Activated naive CD4-positive, alpha-beta T cell treated with anti-CD3 and anti-CD28 coated beads, Interleukin-2, amount 10 ng/mL, durations not matched to agents 7 days and 5 days (primary cell): Measurements from ENCODE around the gene TNFRSF8.

Experiments
- CTCF ChIA-PET: fragments of 350-600 bp; sonication (Branson Sonifier 250); formaldehyde crosslinking; loops from one replicate; lab custom pipeline; 2021; ENCODE audit warnings: antibody characterized with exemption; lab: Charles Lee
- DNase-seq: peaks from one replicate; pipeline ENCODE4 v3.0.0-alpha.2; 2020
- H3K27ac Mint-ChIP-seq: one replicate; pipeline ENCODE4 v1.8.0; 2021; ENCODE audit warnings: mild to moderate bottlenecking, moderate library complexity, mixed read lengths
- H3K27me3 Mint-ChIP-seq: one replicate; pipeline ENCODE4 v1.8.0; 2021; ENCODE audit warnings: mild to moderate bottlenecking, mixed read lengths
- H3K36me3 Mint-ChIP-seq: one replicate; pipeline ENCODE4 v1.8.0; 2021; ENCODE audit warnings: mixed read lengths
- H3K4me1 Mint-ChIP-seq: one replicate; pipeline ENCODE4 v1.8.0; 2021; ENCODE audit warnings: mixed read lengths
- H3K4me3 Mint-ChIP-seq: one replicate; pipeline ENCODE4 v1.8.0; 2021; ENCODE audit warnings: mild to moderate bottlenecking, moderate library complexity, mixed read lengths
- H3K9me3 Mint-ChIP-seq: one replicate; pipeline ENCODE4 v1.8.0; 2021; ENCODE audit warnings: mixed read lengths

The TNFRSF8 gene

DNA sequence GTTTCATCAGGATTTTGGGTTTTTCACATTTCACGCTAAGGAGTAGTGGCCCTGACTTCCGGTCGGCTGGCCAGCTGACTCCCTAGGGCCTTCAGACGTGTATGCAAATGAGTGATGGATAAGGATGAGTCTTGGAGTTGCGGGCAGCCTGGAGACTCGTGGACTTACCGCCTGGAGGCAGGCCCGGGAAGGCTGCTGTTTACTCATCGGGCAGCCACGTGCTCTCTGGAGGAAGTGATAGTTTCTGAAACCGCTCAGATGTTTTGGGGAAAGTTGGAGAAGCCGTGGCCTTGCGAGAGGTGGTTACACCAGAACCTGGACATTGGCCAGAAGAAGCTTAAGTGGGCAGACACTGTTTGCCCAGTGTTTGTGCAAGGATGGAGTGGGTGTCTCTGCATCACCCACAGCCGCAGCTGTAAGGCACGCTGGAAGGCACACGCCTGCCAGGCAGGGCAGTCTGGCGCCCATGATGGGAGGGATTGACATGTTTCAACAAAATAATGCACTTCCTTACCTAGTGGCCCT lies 80.6 kb downstream of the TNFRSF8 start:
- peaks cover 64% of the 10 kb centered on the region for H3K4me1 Mint-ChIP-seq
- peak overlapping the region; percentile 87 for H3K27ac Mint-ChIP-seq
- DNase-seq: peak; percentile 54
- no peak overlapping the region for H3K4me3 Mint-ChIP-seq
- H3K27me3 Mint-ChIP-seq: no peaks in the 10 kb centered on the region
- H3K9me3 Mint-ChIP-seq: no peaks in the 10 kb centered on the region
- CTCF ChIA-PET: interaction anchor here (2.6 kb wide), 1 partner anchor 19 kb away, joined by 11 read pairs; no protein-coding TSS in a partner anchor
- peaks cover 5% of the 10 kb centered on the region for H3K36me3 Mint-ChIP-seq

GRCh38 chr1:12144236-12144635 lies 81.1 kb downstream of the TNFRSF8 start:
- no peak for DNase-seq
- Mint-ChIP-seq H3K27ac (peak overlapping the region; percentile 87), H3K27me3 (no peaks in the 10 kb centered on the region), H3K36me3 (peaks cover 9% of the 10 kb centered on the region), H3K4me1 (peaks cover 69% of the 10 kb centered on the region), H3K9me3 (peaks cover 3% of the 10 kb centered on the region), H3K4me3 (no peak overlapping the region)
- CTCF ChIA-PET: interaction anchor here (2.6 kb wide), 1 partner anchor 19 kb away, joined by 11 read pairs; no protein-coding TSS in a partner anchor

GRCh38 chr1:12144969-12145368 lies 81.9 kb downstream of the TNFRSF8 start:
- CTCF ChIA-PET: interaction anchor here (2.6 kb wide), 1 partner anchor 20 kb away, joined by 11 read pairs; no protein-coding TSS in a partner anchor
- Mint-ChIP-seq H3K27ac (peak overlapping the region; percentile 76), H3K4me1 (peaks cover 77% of the 10 kb centered on the region), H3K36me3 (peaks cover 14% of the 10 kb centered on the region), H3K27me3 (no peaks in the 10 kb centered on the region), H3K9me3 (peaks cover 8% of the 10 kb centered on the region), H3K4me3 (no peak overlapping the region)
- DNase-seq: no peak

- Mint-ChIP-seq H3K4me3 (no peak overlapping the region), H3K9me3 (peaks cover 9% of the 10 kb centered on the region), H3K4me1 (peaks cover 85% of the 10 kb centered on the region), H3K27me3 (no peaks in the 10 kb centered on the region), H3K36me3 (peaks cover 18% of the 10 kb centered on the region), H3K27ac (peak overlapping the region; percentile 100)
- CTCF ChIA-PET: interaction anchor here (1.0 to 2.6 kb wide), 2 partner anchors 10 to 21 kb away, joined by 5 to 11 read pairs; no protein-coding TSS in a partner anchor
- no peak for DNase-seq
These were observed 82.7 kb downstream of the TNFRSF8 start for GRCh38 chr1:12145616-12146342.

- CTCF ChIA-PET: interaction anchor here (0.6 to 2.6 kb wide), 4 partner anchors 10 to 22 kb away, joined by 3 to 11 read pairs (median 6); no protein-coding TSS in a partner anchor
- Mint-ChIP-seq H3K9me3 (peaks cover 9% of the 10 kb centered on the region), H3K4me1 (peaks cover 92% of the 10 kb centered on the region), H3K36me3 (peaks cover 22% of the 10 kb centered on the region), H3K4me3 (peak overlapping the region; percentile 45), H3K27me3 (no peaks in the 10 kb centered on the region), H3K27ac (peak overlapping the region; percentile 100)
- no peak for DNase-seq
These were observed 83.4 kb downstream of the TNFRSF8 start for GRCh38 chr1:12146343-12147112.

DNA sequence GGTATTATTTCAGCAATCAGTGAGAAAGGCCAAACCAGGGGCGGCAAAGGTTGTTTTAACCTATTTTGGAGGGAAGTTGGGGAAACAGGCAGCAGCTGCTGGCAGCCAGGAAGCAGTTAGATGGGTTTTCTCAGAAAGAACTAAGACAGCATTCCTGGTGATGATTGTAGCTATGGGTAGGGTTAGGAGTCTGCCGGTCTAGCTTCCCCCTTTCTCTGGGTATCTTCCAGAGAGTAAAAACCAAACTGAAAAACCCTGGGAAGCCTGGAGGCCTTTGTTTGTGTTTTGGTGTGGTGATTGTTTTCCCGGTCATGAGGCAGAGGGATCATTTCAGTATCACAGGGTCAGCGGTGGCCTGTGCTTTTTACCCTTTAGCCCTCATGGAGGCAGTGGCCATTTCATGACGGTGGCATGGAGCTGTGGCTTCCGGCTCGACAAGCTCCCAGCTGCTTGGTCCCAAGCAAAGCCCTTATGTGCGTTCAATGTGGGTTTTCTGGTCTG lies 84.1 kb downstream of the TNFRSF8 start:
- CTCF ChIA-PET: interaction anchor here (0.6 to 1.4 kb wide), 2 partner anchors 13 to 22 kb away, joined by 3 to 7 read pairs; no protein-coding TSS in a partner anchor
- peaks cover 9% of the 10 kb centered on the region for H3K9me3 Mint-ChIP-seq
- H3K4me3 Mint-ChIP-seq: peak overlapping the region; percentile 45
- peak overlapping the region; percentile 100 for H3K27ac Mint-ChIP-seq
- H3K36me3 Mint-ChIP-seq: peaks cover 22% of the 10 kb centered on the region
- peaks cover 95% of the 10 kb centered on the region for H3K4me1 Mint-ChIP-seq
- no peaks in the 10 kb centered on the region for H3K27me3 Mint-ChIP-seq
- no peak for DNase-seq

DNA sequence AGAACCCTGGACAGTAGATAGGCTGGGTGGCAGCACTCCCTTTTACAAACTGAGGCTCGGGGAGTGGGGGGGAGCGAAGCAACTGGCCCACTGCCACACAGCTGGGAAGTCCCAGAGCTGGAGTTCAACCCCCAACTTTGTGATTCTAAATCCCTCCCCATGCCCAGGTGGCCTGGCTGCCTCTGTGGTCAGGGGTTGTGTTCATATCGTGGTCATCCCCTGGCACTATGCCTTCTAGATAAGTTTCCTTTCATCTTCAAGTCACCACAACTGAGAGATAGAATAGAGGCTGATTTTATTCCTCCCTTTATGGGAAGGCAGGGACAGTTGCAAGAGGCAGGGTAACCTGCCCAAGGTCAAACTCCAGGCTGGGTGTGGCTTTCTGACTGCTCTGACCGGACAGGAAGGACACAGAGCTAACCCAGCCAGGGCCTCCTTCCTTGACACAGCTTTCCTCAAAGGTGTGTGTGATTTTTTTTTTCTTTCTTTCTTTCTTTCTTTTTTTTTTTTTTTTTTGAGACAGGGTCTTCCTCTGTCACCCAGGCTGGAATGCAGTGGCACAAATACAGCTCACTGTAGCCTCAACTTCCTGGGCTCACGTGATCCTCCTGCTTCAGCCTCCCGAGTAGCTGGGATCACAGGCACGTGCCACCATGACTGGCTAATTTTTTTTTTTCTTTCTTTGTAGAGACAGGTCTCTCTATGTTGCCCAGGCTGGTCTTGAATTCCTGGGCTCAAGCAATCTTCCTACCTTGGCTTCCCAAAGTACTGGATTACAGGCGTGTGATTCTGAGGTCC lies 85.3 kb downstream of the TNFRSF8 start:
- Mint-ChIP-seq H3K4me1 (peaks cover 97% of the 10 kb centered on the region), H3K27ac (peak overlapping the region; percentile 100), H3K4me3 (no peak overlapping the region), H3K36me3 (peaks cover 22% of the 10 kb centered on the region), H3K9me3 (peaks cover 9% of the 10 kb centered on the region), H3K27me3 (no peaks in the 10 kb centered on the region)
- DNase-seq: peak; percentile 35
- CTCF ChIA-PET: interaction anchor here (4.3 kb wide), 1 partner anchor 14 kb away, joined by 22 read pairs; no protein-coding TSS in a partner anchor

GRCh38 chr1:12148958-12149790 lies 86.1 kb downstream of the TNFRSF8 start:
- peak overlapping the region; percentile 100 for H3K27ac Mint-ChIP-seq
- CTCF ChIA-PET: interaction anchor here (1.4 to 4.3 kb wide), 5 partner anchors 13 to 24 kb away, joined by 3 to 22 read pairs (median 5); no protein-coding TSS in a partner anchor
- peaks cover 9% of the 10 kb centered on the region for H3K9me3 Mint-ChIP-seq
- peaks cover 19% of the 10 kb centered on the region for H3K36me3 Mint-ChIP-seq
- DNase-seq: no peak
- H3K27me3 Mint-ChIP-seq: no peaks in the 10 kb centered on the region
- H3K4me1 Mint-ChIP-seq: peaks cover 95% of the 10 kb centered on the region
- no peak overlapping the region for H3K4me3 Mint-ChIP-seq

DNA sequence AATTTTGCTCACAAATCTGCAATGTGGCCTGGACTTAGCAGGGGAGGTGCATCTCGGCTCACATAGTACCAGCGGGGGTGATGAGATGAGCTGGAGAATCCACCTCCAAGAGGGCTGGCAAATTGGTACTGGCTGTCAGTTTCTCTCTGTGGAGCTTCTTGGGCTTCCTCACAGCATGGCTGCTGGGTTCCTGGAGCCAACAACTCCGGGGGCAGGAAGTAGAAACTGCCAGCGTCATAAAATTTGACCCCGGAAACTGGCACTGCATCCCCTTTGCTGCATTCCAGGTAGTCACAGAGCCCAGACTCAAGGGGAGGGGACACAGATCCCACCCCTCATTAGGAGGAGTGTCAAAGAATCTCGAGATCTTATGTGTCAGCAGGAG lies 86.7 kb downstream of the TNFRSF8 start:
- H3K36me3 Mint-ChIP-seq: peaks cover 19% of the 10 kb centered on the region
- peaks cover 9% of the 10 kb centered on the region for H3K9me3 Mint-ChIP-seq
- CTCF ChIA-PET: interaction anchor here (0.9 to 4.3 kb wide), 6 partner anchors 9 to 25 kb away, joined by 3 to 22 read pairs (median 5); no protein-coding TSS in a partner anchor
- DNase-seq: no peak
- no peak overlapping the region for H3K4me3 Mint-ChIP-seq
- no peaks in the 10 kb centered on the region for H3K27me3 Mint-ChIP-seq
- peaks cover 91% of the 10 kb centered on the region for H3K4me1 Mint-ChIP-seq
- peak overlapping the region; percentile 100 for H3K27ac Mint-ChIP-seq

DNA sequence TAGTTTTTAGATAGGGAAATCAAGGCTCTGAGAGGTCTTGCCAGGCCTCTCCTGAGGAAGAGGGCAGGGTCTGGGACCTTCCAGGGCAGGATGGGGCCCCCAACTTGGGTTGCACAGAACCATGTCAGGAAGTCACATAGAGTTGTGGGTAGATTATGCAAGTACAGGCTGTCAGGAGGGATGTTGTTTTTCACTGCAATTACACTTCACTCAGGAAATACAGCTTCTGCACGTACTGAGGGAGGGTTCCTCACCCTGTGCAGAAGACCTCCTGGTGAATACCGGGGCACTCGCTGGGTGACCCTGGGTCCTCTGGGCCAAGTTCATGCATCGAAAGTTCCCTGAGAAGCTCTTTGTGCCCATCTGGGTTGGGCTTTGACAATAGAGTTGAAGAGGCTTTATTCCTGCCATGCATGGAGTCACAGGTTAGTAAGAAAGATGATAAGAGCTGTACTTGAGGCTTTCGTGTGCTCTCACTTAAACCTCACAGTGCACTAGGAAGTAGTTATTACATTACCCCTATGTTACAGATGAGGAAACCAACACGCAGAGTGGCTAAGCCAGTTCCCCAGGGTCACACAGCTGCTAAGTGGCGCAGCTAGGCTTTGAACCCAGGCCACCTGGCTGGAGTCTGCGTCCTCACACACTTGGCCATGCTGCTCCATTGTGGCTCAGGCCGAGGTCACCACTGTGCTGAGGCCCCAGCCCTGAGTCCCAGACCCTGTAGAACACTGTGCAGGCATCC lies 87.5 kb downstream of the TNFRSF8 start:
- Mint-ChIP-seq H3K27me3 (no peaks in the 10 kb centered on the region), H3K4me3 (peak overlapping the region; percentile 73), H3K9me3 (peaks cover 9% of the 10 kb centered on the region), H3K4me1 (peaks cover 91% of the 10 kb centered on the region), H3K27ac (peak overlapping the region; percentile 100), H3K36me3 (peaks cover 25% of the 10 kb centered on the region)
- DNase-seq: peak; percentile 55
- CTCF ChIA-PET: interaction anchor here (0.9 to 4.3 kb wide), 8 partner anchors 9 to 27 kb away, joined by 3 to 22 read pairs (median 4); no protein-coding TSS in a partner anchor

GRCh38 chr1:12151465-12151864 lies 88.4 kb downstream of the TNFRSF8 start:
- H3K4me1 Mint-ChIP-seq: peaks cover 93% of the 10 kb centered on the region
- CTCF ChIA-PET: interaction anchor here (0.7 to 4.3 kb wide), 3 partner anchors 11 to 26 kb away, joined by 3 to 22 read pairs (median 3); no protein-coding TSS in a partner anchor
- H3K27ac Mint-ChIP-seq: peak overlapping the region; percentile 100
- H3K27me3 Mint-ChIP-seq: no peaks in the 10 kb centered on the region
- H3K36me3 Mint-ChIP-seq: peaks cover 26% of the 10 kb centered on the region
- DNase-seq: no peak
- H3K9me3 Mint-ChIP-seq: peaks cover 9% of the 10 kb centered on the region
- H3K4me3 Mint-ChIP-seq: peak overlapping the region; percentile 73
